HG03469 (cell line): ENCODE results near the gene SLC39A8.
"Not testable (repeated sequence)": the region's sequence is repeated elsewhere in the genome, so short reads cannot be mapped to it uniquely, and the experiment has no call there.

Experiments used
- ATAC-seq: cut with Tn5 transposase; IDR thresholded peaks from one replicate; pipeline ENCODE4 v1.9.1; 2021; ENCODE audit warnings: mild to moderate bottlenecking, moderate library complexity, moderate number of reproducible peaks; ENCODE audit not compliant: unreplicated experiment

Gene SLC39A8

GRCh38 chr4:102244878-102245535 lies 100.3 kb downstream of the SLC39A8 start:
- no peak for ATAC-seq

GRCh38 chr4:102243296-102243695 lies 102.0 kb downstream of the SLC39A8 start:
- ATAC-seq = not testable (repeated sequence)

GRCh38 chr4:102234243-102234838 lies 110.9 kb downstream of the SLC39A8 start:
- ATAC-seq = no peak

- no peak for ATAC-seq
Observed at GRCh38 chr4:102230194-102230593, 115.1 kb downstream of the SLC39A8 start.

GRCh38 chr4:102227388-102227787 lies 117.9 kb downstream of the SLC39A8 start:
- ATAC-seq = no peak

GRCh38 chr4:102223461-102223860 lies 121.8 kb downstream of the SLC39A8 start:
- ATAC-seq = no peak

- no peak for ATAC-seq
Observed at GRCh38 chr4:102222838-102223409, 122.4 kb downstream of the SLC39A8 start.

GRCh38 chr4:102219129-102219528 lies 126.2 kb downstream of the SLC39A8 start:
- ATAC-seq = no peak

GRCh38 chr4:102218656-102219055 lies 126.6 kb downstream of the SLC39A8 start:
- ATAC-seq = no peak

GRCh38 chr4:102217775-102218355 lies 127.4 kb downstream of the SLC39A8 start:
- no peak for ATAC-seq

- no peak for ATAC-seq
Observed at GRCh38 chr4:102217345-102217744, 127.9 kb downstream of the SLC39A8 start.

- ATAC-seq = no peak
Observed at GRCh38 chr4:102216666-102217065, 128.6 kb downstream of the SLC39A8 start.

- ATAC-seq = no peak
Observed at GRCh38 chr4:102213031-102213430, 132.3 kb downstream of the SLC39A8 start.
